Measurements from ENCODE around the gene KPNA1.

The KPNA1 gene

DNA sequence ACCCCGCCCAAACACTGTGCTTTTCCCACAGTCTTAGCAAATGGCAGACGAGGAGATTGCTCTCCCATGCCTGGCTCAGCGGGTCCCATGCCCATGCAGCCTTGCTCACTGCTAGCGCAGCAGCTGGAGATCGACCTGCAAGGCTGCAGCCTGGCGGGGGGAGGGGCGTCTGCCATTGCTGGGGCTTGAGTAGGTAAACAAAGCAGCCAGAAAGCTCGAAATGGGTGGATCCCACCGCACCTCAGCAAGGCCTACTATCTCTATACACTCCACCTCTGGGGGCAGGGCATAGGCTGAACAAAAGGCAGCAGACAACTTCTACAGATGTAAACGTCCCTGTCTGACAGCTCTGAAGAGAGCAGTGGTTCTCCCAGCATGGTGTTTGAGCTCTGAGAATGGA lies 71.6 kb downstream of the KPNA1 start:
- DNase-seq (ENCODE audit: low read depth), result no peak

DNA sequence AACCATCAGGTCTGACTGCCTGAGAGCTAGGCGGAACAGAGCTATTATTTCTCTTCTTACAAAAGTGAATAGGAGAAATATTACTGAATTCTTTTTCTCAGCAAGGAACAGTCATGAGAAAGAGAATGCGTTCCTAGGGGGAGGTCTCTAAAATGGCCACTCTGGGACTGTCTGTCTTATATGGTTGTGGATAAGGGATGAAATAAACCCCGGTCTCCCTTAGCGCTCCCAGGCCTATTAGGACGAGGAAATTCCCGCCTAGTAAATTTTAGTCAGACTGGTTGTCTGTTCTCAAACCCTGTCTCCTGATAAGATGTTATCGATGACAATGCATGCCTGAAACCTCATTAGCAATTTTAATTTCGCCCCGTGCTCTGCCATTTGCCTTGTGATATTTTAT lies 78.8 kb downstream of the KPNA1 start:
- H3K4me3 ChIP-seq (ENCODE audit: low read depth, low read length), result no peak overlapping the region
- TF ChIP-seq, protein P1, sequence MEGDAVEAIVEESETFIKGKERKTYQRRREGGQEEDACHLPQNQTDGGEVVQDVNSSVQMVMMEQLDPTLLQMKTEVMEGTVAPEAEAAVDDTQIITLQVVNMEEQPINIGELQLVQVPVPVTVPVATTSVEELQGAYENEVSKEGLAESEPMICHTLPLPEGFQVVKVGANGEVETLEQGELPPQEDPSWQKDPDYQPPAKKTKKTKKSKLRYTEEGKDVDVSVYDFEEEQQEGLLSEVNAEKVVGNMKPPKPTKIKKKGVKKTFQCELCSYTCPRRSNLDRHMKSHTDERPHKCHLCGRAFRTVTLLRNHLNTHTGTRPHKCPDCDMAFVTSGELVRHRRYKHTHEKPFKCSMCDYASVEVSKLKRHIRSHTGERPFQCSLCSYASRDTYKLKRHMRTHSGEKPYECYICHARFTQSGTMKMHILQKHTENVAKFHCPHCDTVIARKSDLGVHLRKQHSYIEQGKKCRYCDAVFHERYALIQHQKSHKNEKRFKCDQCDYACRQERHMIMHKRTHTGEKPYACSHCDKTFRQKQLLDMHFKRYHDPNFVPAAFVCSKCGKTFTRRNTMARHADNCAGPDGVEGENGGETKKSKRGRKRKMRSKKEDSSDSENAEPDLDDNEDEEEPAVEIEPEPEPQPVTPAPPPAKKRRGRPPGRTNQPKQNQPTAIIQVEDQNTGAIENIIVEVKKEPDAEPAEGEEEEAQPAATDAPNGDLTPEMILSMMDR (IDR thresholded peaks at IDR 0.05; ENCODE audit: insufficient read depth, low read depth, low read length, missing control alignments), result no peak
- DNase-seq (ENCODE audit: low read depth), result no peak

More for the DNA sequence above, 71.6 kb downstream of the KPNA1 start:
- TF ChIP-seq, protein P1 (IDR thresholded peaks at IDR 0.05; ENCODE audit: insufficient read depth, low read depth, low read length, missing control alignments), result no peak
- no peak overlapping the region for H3K4me3 ChIP-seq (ENCODE audit: low read depth, low read length)

DNA sequence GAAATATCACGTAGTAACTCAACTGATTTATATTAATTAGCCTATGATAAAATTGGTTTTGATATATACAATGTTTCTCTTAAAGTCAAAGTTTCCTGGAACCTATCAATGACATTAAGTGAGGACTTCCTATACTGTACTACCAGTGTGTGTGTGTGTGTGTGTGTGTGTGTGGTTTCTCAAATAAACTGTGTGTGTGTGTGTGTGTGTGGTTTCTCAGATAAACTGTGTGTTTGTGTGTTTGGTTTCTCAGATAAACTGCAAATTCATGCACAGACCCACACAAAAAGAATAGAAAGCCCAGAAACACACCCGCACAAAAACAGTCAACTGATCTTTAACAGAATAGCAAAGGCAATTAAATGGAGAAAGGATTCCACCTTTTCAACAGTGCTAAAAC lies 84.4 kb downstream of the KPNA1 start:
- no peak overlapping the region for H3K4me3 ChIP-seq (ENCODE audit: low read depth, low read length)
- DNase-seq (ENCODE audit: low read depth), result no peak
- TF ChIP-seq, protein P1 (IDR thresholded peaks at IDR 0.05; ENCODE audit: insufficient read depth, low read depth, low read length, missing control alignments), result no peak

DNA sequence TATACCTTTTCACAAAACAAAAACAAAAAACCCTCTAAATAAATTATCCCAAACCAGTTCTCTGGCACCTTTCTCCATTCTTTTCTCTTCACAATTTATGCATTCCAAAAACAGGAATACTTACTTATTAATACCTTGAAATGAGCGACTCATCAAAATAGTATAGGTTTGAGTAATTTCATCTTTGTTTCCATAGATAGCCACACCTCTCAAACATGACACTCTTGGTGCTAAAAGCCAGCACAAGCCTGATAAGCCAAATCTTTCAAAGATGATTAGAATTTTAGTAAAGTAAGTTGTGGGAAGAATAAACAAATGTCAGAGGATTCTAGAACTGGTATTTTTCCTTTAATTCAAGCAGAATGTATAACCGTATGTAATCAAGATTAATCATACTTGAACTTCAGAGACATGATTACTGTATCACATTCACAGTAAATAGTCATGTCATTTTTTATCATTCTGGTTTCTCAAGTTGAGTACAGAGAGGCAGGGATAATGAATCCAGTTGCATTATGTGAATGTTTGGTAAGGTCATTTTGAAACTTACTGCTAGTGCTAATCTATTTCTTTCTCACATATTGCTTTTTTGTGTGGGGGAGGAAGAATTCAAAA lies 86.8 kb downstream of the KPNA1 start:
- TF ChIP-seq, protein P1 (IDR thresholded peaks at IDR 0.05; ENCODE audit: insufficient read depth, low read depth, low read length, missing control alignments), result no peak
- peak; percentile 13 for DNase-seq (ENCODE audit: low read depth)
- no peak overlapping the region for H3K4me3 ChIP-seq (ENCODE audit: low read depth, low read length)

DNA sequence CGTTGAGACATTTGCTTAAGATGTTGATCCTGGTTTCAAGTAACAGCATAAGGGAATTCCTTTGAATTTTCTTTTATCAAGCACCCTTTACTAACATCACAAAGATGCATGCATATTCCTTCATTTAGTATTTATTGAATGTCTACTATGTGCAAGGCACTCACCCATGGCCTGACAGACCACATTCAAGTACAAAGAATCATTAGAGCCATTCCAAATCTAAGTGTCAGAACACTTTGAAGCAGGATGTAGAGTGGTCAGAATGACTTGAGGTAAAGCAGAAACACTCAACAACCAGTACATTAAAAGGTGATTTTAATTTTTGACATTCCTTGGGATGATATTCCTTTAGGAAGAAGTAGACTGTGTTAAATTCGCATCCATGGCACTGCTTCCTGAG lies 92.9 kb downstream of the KPNA1 start:
- TF ChIP-seq, protein P1 (IDR thresholded peaks at IDR 0.05; ENCODE audit: insufficient read depth, low read depth, low read length, missing control alignments), result no peak
- H3K4me3 ChIP-seq (ENCODE audit: low read depth, low read length), result no peak overlapping the region
- no peak for DNase-seq (ENCODE audit: low read depth)

DNA sequence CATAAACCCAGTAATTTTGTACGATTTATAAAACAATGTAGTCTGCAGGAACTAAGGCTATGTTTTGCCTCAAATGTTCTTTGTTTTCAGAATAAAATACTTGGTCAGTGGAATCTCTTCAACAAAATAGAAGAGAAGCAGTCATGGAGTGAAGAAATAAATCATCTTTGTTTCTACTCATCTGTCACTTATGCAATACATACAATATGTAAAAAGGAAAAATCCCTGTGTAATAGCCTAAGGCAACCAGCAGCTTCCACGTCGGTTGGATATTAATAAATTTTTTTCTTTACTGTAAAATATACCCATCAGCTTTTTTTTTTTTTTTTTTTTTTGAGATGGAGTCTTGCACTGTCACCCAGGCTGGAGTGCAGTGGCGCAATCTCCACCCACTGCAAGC lies 93.6 kb downstream of the KPNA1 start:
- no peak overlapping the region for H3K4me3 ChIP-seq (ENCODE audit: low read depth, low read length)
- no peak for DNase-seq (ENCODE audit: low read depth)
- TF ChIP-seq, protein P1 (IDR thresholded peaks at IDR 0.05; ENCODE audit: insufficient read depth, low read depth, low read length, missing control alignments), result no peak

DNA sequence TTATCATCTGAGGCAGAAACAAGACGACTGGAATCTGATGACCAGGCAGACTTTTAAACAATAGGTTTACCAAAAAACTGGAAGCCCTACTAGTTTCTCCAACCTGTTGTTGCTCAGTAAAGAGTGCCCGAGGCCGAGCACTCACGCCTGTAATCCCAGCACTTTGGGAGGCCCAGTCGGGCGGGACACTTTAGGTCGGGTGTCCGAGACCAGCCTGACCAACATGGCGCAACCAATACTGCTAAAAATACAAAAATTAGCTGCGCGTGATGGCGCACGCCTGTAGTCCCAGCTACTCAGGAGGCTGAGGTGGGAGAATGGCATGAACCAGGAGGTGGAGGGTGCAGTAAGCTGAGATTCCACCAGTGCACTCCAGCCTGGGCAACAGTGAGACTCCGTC lies 97.8 kb downstream of the KPNA1 start:
- TF ChIP-seq, protein P1 (IDR thresholded peaks at IDR 0.05; ENCODE audit: insufficient read depth, low read depth, low read length, missing control alignments), result no peak
- H3K4me3 ChIP-seq (ENCODE audit: low read depth, low read length), result peak overlapping the region; percentile 75
- DNase-seq (ENCODE audit: low read depth), result no peak

Data from GM12865 (cell line).